MCF 10A (cell line): Measurements from ENCODE around the gene BRD7. TPM values are rescaled to one million over a fixed set of nuclear protein-coding genes. Genes with fewer than 3 reads are reported as not detected.

Source experiments
- Bru-seq: library from RNA; stranded (reverse); fragments of 400-500 nt; gene quantifications from one replicate; lab custom pipeline; 2021; lab: Mats Ljungman, UMichigan
- BruChase-seq, 2 experiments: library from RNA; stranded (reverse); fragments of 400-500 nt; gene quantifications; one replicate each; lab custom pipeline; 2021; lab: Mats Ljungman, UMichigan
- BruUV-seq: library from RNA; stranded (reverse); fragments of 400-500 nt; replicated peaks from 2 replicates; lab custom pipeline; 2021; lab: Mats Ljungman, UMichigan
- CTCF ChIA-PET: fragments of 300-600 bp; sonication (Branson Sonifier 250); formaldehyde crosslinking; extraction: SDS; loops from one replicate; lab custom pipeline; 2021; ENCODE audit warnings: antibody characterized with exemption, inconsistent platforms; lab: Yijun Ruan, JAX
- POLR2A ChIA-PET: fragments of 300-600, 350-650 bp; sonication (Branson Sonifier 250); formaldehyde crosslinking; extraction: SDS; loops from one replicate; lab custom pipeline; 2020; ENCODE audit warnings: antibody characterized with exemption, inconsistent platforms; lab: Yijun Ruan, JAX
- DNase-seq: peaks from one replicate; pipeline ENCODE4 v3.0.0-alpha.2; 2018; ENCODE audit not compliant: unreplicated experiment
- H3K27ac Mint-ChIP-seq: one replicate; pipeline ENCODE4 v1.8.0; 2022; ENCODE audit warnings: mild to moderate bottlenecking, low read depth, mixed read lengths; ENCODE audit not compliant: unreplicated experiment
- H3K27me3 Mint-ChIP-seq: one replicate; pipeline ENCODE4 v1.8.0; 2022; ENCODE audit warnings: mixed read lengths; ENCODE audit not compliant: insufficient read depth, unreplicated experiment
- H3K36me3 Mint-ChIP-seq: one replicate; pipeline ENCODE4 v1.8.0; 2022; ENCODE audit warnings: mild to moderate bottlenecking, moderate library complexity, mixed read lengths; ENCODE audit not compliant: insufficient read depth, unreplicated experiment
- H3K4me1 Mint-ChIP-seq: one replicate; pipeline ENCODE4 v1.8.0; 2022; ENCODE audit warnings: mixed read lengths; ENCODE audit not compliant: insufficient read depth, unreplicated experiment
- H3K4me3 Mint-ChIP-seq: one replicate; pipeline ENCODE4 v1.8.0; 2022; ENCODE audit warnings: mild to moderate bottlenecking, moderate library complexity, mixed read lengths; ENCODE audit not compliant: unreplicated experiment
- H3K9me3 Mint-ChIP-seq: one replicate; pipeline ENCODE4 v1.8.0; 2022; ENCODE audit warnings: mixed read lengths; ENCODE audit not compliant: unreplicated experiment
- intact Hi-C: fragments of 100-400 bp; cut with micrococcal nuclease; formaldehyde crosslinking; loops from 2 replicates; pipeline ENCODE4 v1.14.1; 2022
- long read RNA-seq: library from polyadenylated mRNA; stranded (forward); transcript quantifications from one replicate; pipeline ENCODE4 v2.0.0, GENCODE V29; 2022
- total RNA-seq: library from RNA; stranded (reverse); gene quantifications from 2 replicates; pipeline ENCODE4 v1.2.3, GENCODE V29; 2022
- TF ChIP-seq, protein P1 (sequence below): fragments of 200-600 bp; IDR thresholded peaks from one replicate; pipeline ENCODE4 v1.8.0; 2022; ENCODE audit warnings: antibody characterized with exemption, mild to moderate bottlenecking; ENCODE audit not compliant: unreplicated experiment

The BRD7 gene
- total RNA-seq (75.9 and 76.4 TPM in 2 replicates), Bru-seq, nascent RNA (percentile 89 among the genes with signal in this experiment), BruChase-seq, experiment 1, labeled RNA remaining after a 6-hour chase (percentile 87 among the genes with signal in this experiment), BruChase-seq, experiment 2, labeled RNA remaining after a 2-hour chase (percentile 86 among the genes with signal in this experiment)
- long read RNA-seq, full-length matches to known transcripts = 94 of 105 reads
- long read RNA-seq, partial matches to known transcripts = 6 of 105 reads
- long read RNA-seq, other reads (novel, unspliced or antisense) = 5 of 105 reads

DNA sequence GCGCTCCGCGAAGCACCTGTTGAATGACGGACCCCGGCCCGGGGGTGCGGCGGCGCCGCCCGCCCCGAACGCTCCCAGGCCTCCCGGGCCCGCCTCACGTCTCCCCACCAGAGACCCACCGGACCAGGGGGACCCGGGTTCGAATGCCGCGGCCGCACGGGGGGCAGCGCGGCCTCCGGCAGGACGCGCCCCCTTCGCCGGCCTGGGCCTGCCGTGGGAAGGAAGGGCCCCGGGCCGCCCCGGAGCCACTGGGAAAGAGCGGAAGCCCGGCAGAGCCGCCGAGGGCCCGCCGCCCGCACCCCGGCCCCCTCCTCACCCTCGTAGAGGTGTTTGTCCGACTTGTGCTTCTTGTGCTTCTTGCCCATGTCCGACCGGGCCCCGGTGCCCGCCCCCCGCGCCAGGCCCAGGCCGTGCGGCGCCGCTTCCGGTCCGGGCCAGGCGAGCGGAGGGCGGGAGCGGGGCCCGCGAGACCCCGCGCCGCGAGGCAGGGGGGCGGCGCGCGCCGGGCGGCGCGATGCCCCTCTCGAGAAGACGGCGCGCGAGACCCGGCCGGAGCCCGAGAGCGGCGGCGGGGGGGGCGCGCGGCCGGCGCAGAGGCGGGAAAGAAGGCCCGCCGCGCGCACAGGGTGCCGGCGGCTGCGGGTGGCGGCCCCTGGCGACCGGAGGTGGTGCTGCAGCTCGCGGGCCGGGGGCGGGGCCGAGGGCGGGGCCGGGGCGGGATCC, at the start of gene BRD7:
BRD7 (minus strand) TSS at position 579 of the 723 bp plus-strand sequence; CDS start at position 365, 214 bp downstream.
- peak; percentile 51 for DNase-seq
- H3K4me3 Mint-ChIP-seq = peak within 1 kb of the TSS; percentile 84
- peak within 1 kb of the TSS; percentile 83 for H3K27ac Mint-ChIP-seq
- H3K36me3 Mint-ChIP-seq = peaks cover 37% of the 10 kb centered on the region
- ChIA-PET POLR2A (interaction anchor here (0.7 to 2.0 kb wide), 8 partner anchors 9 to 398 kb away, joined by 3 to 7 read pairs (median 4); no protein-coding TSS in a partner anchor), CTCF (interaction anchor here (0.6 to 12.9 kb wide), 12 partner anchors 9 to 413 kb away, joined by 3 to 212 read pairs (median 4); no protein-coding TSS in a partner anchor)
- peaks cover 33% of the 10 kb centered on the region for H3K4me1 Mint-ChIP-seq
- H3K27me3 Mint-ChIP-seq = no peaks in the 10 kb centered on the region
- no peaks in the 10 kb centered on the region for H3K9me3 Mint-ChIP-seq
- BruUV-seq = no TSS peak
- TF ChIP-seq, protein P1, sequence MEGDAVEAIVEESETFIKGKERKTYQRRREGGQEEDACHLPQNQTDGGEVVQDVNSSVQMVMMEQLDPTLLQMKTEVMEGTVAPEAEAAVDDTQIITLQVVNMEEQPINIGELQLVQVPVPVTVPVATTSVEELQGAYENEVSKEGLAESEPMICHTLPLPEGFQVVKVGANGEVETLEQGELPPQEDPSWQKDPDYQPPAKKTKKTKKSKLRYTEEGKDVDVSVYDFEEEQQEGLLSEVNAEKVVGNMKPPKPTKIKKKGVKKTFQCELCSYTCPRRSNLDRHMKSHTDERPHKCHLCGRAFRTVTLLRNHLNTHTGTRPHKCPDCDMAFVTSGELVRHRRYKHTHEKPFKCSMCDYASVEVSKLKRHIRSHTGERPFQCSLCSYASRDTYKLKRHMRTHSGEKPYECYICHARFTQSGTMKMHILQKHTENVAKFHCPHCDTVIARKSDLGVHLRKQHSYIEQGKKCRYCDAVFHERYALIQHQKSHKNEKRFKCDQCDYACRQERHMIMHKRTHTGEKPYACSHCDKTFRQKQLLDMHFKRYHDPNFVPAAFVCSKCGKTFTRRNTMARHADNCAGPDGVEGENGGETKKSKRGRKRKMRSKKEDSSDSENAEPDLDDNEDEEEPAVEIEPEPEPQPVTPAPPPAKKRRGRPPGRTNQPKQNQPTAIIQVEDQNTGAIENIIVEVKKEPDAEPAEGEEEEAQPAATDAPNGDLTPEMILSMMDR = peak; percentile 32
- intact Hi-C loops = no loop called here

DNA sequence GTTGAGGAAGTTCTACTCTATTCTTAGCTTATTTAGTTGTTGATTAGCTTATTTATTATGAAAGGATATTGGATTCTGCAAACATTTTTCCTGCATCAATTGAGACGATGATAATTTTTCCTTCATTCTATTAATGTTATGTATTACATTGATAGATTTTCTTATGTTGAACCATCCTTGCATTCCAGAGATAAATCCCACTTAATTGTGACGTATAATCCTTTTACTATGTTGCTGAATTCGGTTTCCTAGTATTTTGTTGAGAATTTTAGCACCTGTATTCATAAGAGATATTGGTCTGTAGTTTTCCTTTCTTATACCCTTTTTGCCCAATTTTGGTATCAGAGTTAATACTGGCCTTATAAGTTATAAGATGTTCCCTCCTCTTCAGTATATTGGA, 47.6 kb upstream of the BRD7 start:
- Mint-ChIP-seq H3K4me1 (no peaks in the 10 kb centered on the region), H3K27ac (no peak overlapping the region), H3K36me3 (no peaks in the 10 kb centered on the region), H3K4me3 (no peak overlapping the region), H3K9me3 (peaks cover 26% of the 10 kb centered on the region), H3K27me3 (no peaks in the 10 kb centered on the region)
- intact Hi-C loops = no loop called here
- TF ChIP-seq, protein P1 = no peak
- ChIA-PET CTCF (interaction anchor here (0.7 to 1.3 kb wide), 2 partner anchors 12 to 15 kb away, joined by 3 to 4 read pairs; no protein-coding TSS in a partner anchor), POLR2A (interaction anchor here (0.6 to 1.5 kb wide), 4 partner anchors 16 to 266 kb away, joined by 3 to 6 read pairs (median 4); no protein-coding TSS in a partner anchor)
- BruUV-seq = no TSS peak
- DNase-seq = no peak

DNA sequence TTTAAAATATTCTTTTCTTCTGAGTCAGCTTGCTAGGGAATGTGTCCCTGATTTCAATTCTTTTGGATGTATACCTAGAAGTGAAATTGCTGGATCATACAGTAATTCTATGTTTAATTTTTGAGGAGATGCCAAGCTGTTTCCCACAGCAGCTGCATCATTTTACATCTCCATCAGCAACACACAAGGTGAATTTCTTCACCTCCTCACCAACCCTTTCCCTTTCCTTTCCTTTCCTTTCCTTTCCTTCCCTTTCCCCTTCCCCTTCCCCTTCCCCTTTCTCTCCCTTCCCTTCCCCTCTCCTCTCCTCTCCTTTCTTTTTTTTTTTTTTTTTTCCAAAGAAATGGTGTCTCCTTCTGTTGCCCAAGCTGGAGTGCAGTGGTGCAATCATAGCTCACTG, 45.4 kb upstream of the BRD7 start:
- no peak for DNase-seq
- CTCF ChIA-PET = no interaction called here
- intact Hi-C loops = no loop called here
- Mint-ChIP-seq H3K4me3 (no peak overlapping the region), H3K4me1 (no peaks in the 10 kb centered on the region), H3K27ac (no peak overlapping the region), H3K36me3 (no peaks in the 10 kb centered on the region), H3K27me3 (no peaks in the 10 kb centered on the region), H3K9me3 (peaks cover 23% of the 10 kb centered on the region)
- TF ChIP-seq, protein P1 = no peak
- BruUV-seq = no TSS peak
- POLR2A ChIA-PET = no interaction called here

DNA sequence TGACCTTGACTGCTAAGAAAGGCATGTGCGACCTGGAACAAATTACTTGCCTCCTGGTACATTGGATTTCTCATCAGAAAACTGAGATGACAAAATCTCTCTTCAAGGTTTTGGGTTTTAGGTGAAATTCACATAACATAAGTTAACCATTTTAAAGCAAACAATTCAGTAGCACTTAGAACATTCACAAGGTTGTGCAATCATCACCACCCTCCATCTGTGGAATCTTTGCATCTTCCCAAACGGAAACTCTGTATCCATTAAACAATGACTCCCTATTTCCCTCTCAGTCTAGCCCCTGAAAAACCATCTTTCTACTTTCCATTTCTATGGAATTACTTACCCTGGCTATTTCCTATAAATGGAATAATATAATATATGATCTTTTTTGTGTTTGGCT, 42.2 kb upstream of the BRD7 start:
- H3K9me3 Mint-ChIP-seq = peaks cover 6% of the 10 kb centered on the region
- TF ChIP-seq, protein P1 = no peak
- no peak for DNase-seq
- no peaks in the 10 kb centered on the region for H3K36me3 Mint-ChIP-seq
- no peaks in the 10 kb centered on the region for H3K4me1 Mint-ChIP-seq
- no TSS peak for BruUV-seq
- no peaks in the 10 kb centered on the region for H3K27me3 Mint-ChIP-seq
- no peak overlapping the region for H3K4me3 Mint-ChIP-seq
- no peak overlapping the region for H3K27ac Mint-ChIP-seq
- POLR2A ChIA-PET = no interaction called here
- intact Hi-C loops = no loop called here
- CTCF ChIA-PET = interaction anchor here (0.8 kb wide), 1 partner anchor 21 kb away, joined by 3 read pairs; no protein-coding TSS in a partner anchor
